ENCODE data around the gene STX16. TPM values are rescaled to one million over a fixed set of nuclear protein-coding genes. Genes with fewer than 3 reads are reported as not detected.

The STX16 gene
- total and polyA plus RNA-seq, 8 donors: 17.9 to 67.0 (median 25.1) TPM

GRCh38 chr20:58621906-58622548 lies 29.1 kb upstream of the STX16 start:
- no peak for TF ChIP-seq CTCF (IDR thresholded peaks at IDR 0.05)
- 78 to 82% methylated on average over 9 of the region's 9 CpGs for WGBS, 2 donors
- Histone ChIP-seq H3K9me3 (no peaks in the 10 kb centered on the region), H3K27me3 (peaks cover 0 to 4% (median 0%) of the 10 kb centered on the region in 4 donors), H3K36me3 (no peaks in the 10 kb centered on the region), H3K4me1 (no peaks in the 10 kb centered on the region), H3K27ac (no peak overlapping the region), H3K4me3 (no peak overlapping the region)
- intact Hi-C loops (cut with DNase I): no loop called here
- no peak for DNase-seq
- FAIRE-seq: no peak
- no peak for ATAC-seq

GRCh38 chr20:58622671-58623578 lies 28.2 kb upstream of the STX16 start:
- no peak for FAIRE-seq
- Histone ChIP-seq H3K9me3 (no peaks in the 10 kb centered on the region), H3K27ac (no peak overlapping the region), H3K4me1 (no peaks in the 10 kb centered on the region), H3K27me3 (peaks cover 0 to 4% (median 0%) of the 10 kb centered on the region in 4 donors), H3K4me3 (no peak overlapping the region), H3K36me3 (no peaks in the 10 kb centered on the region)
- no peak for TF ChIP-seq CTCF (IDR thresholded peaks at IDR 0.05)
- ATAC-seq: peak in 1 of 4 donors; percentile 69
- no peak for DNase-seq
- intact Hi-C loops (cut with DNase I): no loop called here
- 59 to 68% methylated on average over 13 of the region's 13 CpGs for WGBS, 2 donors

GRCh38 chr20:58623579-58624473 lies 27.3 kb upstream of the STX16 start:
- no peak for TF ChIP-seq CTCF (IDR thresholded peaks at IDR 0.05)
- WGBS, 2 donors: 79 to 83% methylated on average over 29 of the region's 29 CpGs
- ATAC-seq (peak in 3 of 4 donors; percentile 32 to 80 (median 76)), DNase-seq (peak in 1 of 6 donors; percentile 22), FAIRE-seq (no peak)
- H3K4me1 ChIP-seq: no peaks in the 10 kb centered on the region
- H3K9me3 ChIP-seq: no peaks in the 10 kb centered on the region
- H3K4me3 ChIP-seq: no peak overlapping the region
- intact Hi-C loops (cut with DNase I): no loop called here
- H3K36me3 ChIP-seq: no peaks in the 10 kb centered on the region
- H3K27ac ChIP-seq: no peak overlapping the region
- H3K27me3 ChIP-seq: no peaks in the 10 kb centered on the region

- Histone ChIP-seq H3K4me3 (no peak overlapping the region), H3K27me3 (no peaks in the 10 kb centered on the region), H3K36me3 (no peaks in the 10 kb centered on the region), H3K27ac (no peak overlapping the region), H3K9me3 (no peaks in the 10 kb centered on the region), H3K4me1 (no peaks in the 10 kb centered on the region)
- intact Hi-C loops (cut with DNase I): no loop called here
- FAIRE-seq: no peak
- DNase-seq: no peak
- TF ChIP-seq CTCF (IDR thresholded peaks at IDR 0.05): no peak
- ATAC-seq: no peak
- WGBS, 2 donors: 76 to 80% methylated on average over 10 of the region's 10 CpGs
Observed at GRCh38 chr20:58624687-58625086, 26.4 kb upstream of the STX16 start.
